22Rv1 (cell line): ENCODE results near the gene DRICH1.

Source experiments
- ZFX ChIP-seq: fragments of 450-650 bp; IDR thresholded peaks from 2 replicates; pipeline ENCODE4 v1.6.1; 2017; ENCODE audit warnings: antibody characterized with exemption, borderline replicate concordance
- TF ChIP-seq, protein P1 (sequence below): fragments of 450-650 bp; IDR thresholded peaks from 2 replicates; pipeline ENCODE4 v1.5.1; 2017; ENCODE audit warnings: mild to moderate bottlenecking

DNA sequence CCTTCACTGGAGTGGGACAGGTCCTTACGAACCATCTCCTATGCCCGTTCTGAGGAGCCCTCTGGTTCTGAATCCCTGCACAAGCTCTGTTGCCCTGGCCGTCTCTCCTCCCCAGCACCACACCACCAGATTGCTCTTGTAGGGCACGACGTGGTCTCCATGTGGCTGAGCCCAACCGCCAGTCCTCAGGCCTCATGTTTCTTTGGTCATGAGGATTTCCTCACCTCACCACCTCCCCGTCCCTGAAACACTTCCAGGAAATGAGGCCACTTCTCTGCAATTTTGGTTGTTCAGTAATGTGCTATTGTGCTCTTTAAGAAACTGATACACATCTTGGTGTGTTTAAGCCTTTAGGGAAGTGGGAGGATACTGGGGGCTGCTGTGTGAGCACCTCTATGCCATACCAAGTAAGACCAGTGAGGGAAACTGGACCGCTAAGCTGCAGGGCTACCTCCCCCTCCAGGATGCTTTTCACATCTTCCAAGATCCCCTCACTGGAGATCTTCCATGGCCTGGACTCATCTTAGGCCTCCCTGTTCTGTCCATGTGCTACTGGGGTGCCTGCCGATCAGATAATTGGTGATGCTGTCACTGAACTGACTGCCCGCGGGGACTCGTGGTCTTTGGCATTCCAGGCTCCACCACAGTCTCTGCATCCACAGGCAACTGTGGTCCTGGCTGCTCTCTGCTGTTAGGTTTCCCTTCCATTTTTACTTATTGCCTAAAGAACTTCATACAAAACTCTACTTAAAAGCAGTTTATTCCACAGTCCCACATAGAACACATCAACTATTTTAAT lies 21.9 kb downstream of the DRICH1 start:
- TF ChIP-seq, protein P1, sequence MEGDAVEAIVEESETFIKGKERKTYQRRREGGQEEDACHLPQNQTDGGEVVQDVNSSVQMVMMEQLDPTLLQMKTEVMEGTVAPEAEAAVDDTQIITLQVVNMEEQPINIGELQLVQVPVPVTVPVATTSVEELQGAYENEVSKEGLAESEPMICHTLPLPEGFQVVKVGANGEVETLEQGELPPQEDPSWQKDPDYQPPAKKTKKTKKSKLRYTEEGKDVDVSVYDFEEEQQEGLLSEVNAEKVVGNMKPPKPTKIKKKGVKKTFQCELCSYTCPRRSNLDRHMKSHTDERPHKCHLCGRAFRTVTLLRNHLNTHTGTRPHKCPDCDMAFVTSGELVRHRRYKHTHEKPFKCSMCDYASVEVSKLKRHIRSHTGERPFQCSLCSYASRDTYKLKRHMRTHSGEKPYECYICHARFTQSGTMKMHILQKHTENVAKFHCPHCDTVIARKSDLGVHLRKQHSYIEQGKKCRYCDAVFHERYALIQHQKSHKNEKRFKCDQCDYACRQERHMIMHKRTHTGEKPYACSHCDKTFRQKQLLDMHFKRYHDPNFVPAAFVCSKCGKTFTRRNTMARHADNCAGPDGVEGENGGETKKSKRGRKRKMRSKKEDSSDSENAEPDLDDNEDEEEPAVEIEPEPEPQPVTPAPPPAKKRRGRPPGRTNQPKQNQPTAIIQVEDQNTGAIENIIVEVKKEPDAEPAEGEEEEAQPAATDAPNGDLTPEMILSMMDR = no peak
- no peak for TF ChIP-seq ZFX
